HepG2 (cell line): ENCODE results near the gene LRRC45. TPM values are rescaled to one million over a fixed set of nuclear protein-coding genes. Genes with fewer than 3 reads are reported as not detected.

Experiments
- RBFOX2 ChIP-seq: fragments of 200-400 bp; formaldehyde crosslinking; IDR thresholded peaks from 2 replicates; pipeline ENCODE4 v1.6.1; 2017; ENCODE audit warnings: low read depth, mild to moderate bottlenecking, low read length
- TGIF2 ChIP-seq: IDR thresholded peaks from 2 replicates; pipeline ENCODE4 v1.6.1; 2016; ENCODE audit warnings: control low read depth, missing compliant biosample characterization
- ZBTB26 ChIP-seq: IDR thresholded peaks from 2 replicates; pipeline ENCODE4 v1.6.1; 2016; ENCODE audit warnings: missing compliant biosample characterization, missing genetic modification reagents, borderline replicate concordance
- ZFAT ChIP-seq: sonication (generic); formaldehyde crosslinking; conservative IDR thresholded peaks from 2 replicates; pipeline ENCODE4 v1.8.1; 2023; ENCODE audit warnings: missing genetic modification reagents, inconsistent platforms
- ZKSCAN1 ChIP-seq: fragments of 150-350 bp; IDR thresholded peaks from 2 replicates; pipeline ENCODE4 v1.6.1; 2014; ENCODE audit warnings: low read length
- ZNF350 ChIP-seq: sonication (generic); formaldehyde crosslinking; IDR thresholded peaks from 2 replicates; pipeline ENCODE4 v1.4.0; 2020; ENCODE audit warnings: mild to moderate bottlenecking, low read depth, missing genetic modification reagents, borderline replicate concordance
- ZNF605 ChIP-seq: sonication (generic); formaldehyde crosslinking; IDR thresholded peaks from 2 replicates; pipeline ENCODE4 v1.8.0; 2022; ENCODE audit warnings: mild to moderate bottlenecking, missing genetic modification reagents
- ZNF770 ChIP-seq: sonication (generic); formaldehyde crosslinking; IDR thresholded peaks from 2 replicates; pipeline ENCODE4 v1.5.0; 2020; ENCODE audit warnings: mild to moderate bottlenecking, missing genetic modification reagents
- polyA plus RNA-seq, 8 experiments: library from polyadenylated mRNA; depleted of rRNA in 3 of 8; stranded (reverse) in 7 of 8; unstranded in 1 of 8; fragments of >200 nt; fragmentation: Illumina TruSeq in 4 of 8; extraction: Trizol in 4 of 8; gene quantifications; 2 replicates each; pipeline versions ENCODE4 v1.2.1 to v1.2.3, GENCODE V29; 2011 to 2016; ENCODE audit warnings: low read depth in 4 of 8, missing spikeins in 1 of 8, mixed read lengths in 1 of 8; ENCODE audit not compliant: insufficient read depth in 1 of 8
- total RNA-seq, 5 experiments: library from RNA; depleted of rRNA; stranded (reverse); fragments of >200 nt; fragmentation: Illumina TruSeq; extraction: Trizol; gene quantifications; 2 replicates each; pipeline ENCODE4 v1.2.3, GENCODE V29; 2016; ENCODE audit warnings: low read depth in 1 of 5
- TF ChIP-seq, protein P1 (sequence below): sonication (generic); formaldehyde crosslinking; IDR thresholded peaks from 2 replicates; pipeline ENCODE4 v1.4.0; 2020; ENCODE audit warnings: mild to moderate bottlenecking, missing genetic modification reagents
- TF ChIP-seq, protein P2 (sequence below): sonication (generic); formaldehyde crosslinking; IDR thresholded peaks from 2 replicates; pipeline ENCODE4 v1.5.0; 2020; ENCODE audit warnings: missing genetic modification reagents, mild to moderate bottlenecking, borderline replicate concordance

LRRC45 gene
- total and polyA plus RNA-seq, 2 of the 13 experiments (the other 11 are each of a cell fraction or from before 2014, with no cell fraction given) = 11.6 to 48.1 TPM

- TF ChIP-seq ZNF770 (CRISPR knock-in tag) (peak; percentile 90), ZBTB26 (CRISPR knock-in tag) (peak; percentile 94), ZNF605 (peak; percentile 87), RBFOX2 (peak; percentile 97), ZKSCAN1 (no peak), ZFAT (no peak), ZNF350 (CRISPR knock-in tag) (peak; percentile 76), TGIF2 (CRISPR knock-in tag) (peak; percentile 96)
- TF ChIP-seq, protein P1, sequence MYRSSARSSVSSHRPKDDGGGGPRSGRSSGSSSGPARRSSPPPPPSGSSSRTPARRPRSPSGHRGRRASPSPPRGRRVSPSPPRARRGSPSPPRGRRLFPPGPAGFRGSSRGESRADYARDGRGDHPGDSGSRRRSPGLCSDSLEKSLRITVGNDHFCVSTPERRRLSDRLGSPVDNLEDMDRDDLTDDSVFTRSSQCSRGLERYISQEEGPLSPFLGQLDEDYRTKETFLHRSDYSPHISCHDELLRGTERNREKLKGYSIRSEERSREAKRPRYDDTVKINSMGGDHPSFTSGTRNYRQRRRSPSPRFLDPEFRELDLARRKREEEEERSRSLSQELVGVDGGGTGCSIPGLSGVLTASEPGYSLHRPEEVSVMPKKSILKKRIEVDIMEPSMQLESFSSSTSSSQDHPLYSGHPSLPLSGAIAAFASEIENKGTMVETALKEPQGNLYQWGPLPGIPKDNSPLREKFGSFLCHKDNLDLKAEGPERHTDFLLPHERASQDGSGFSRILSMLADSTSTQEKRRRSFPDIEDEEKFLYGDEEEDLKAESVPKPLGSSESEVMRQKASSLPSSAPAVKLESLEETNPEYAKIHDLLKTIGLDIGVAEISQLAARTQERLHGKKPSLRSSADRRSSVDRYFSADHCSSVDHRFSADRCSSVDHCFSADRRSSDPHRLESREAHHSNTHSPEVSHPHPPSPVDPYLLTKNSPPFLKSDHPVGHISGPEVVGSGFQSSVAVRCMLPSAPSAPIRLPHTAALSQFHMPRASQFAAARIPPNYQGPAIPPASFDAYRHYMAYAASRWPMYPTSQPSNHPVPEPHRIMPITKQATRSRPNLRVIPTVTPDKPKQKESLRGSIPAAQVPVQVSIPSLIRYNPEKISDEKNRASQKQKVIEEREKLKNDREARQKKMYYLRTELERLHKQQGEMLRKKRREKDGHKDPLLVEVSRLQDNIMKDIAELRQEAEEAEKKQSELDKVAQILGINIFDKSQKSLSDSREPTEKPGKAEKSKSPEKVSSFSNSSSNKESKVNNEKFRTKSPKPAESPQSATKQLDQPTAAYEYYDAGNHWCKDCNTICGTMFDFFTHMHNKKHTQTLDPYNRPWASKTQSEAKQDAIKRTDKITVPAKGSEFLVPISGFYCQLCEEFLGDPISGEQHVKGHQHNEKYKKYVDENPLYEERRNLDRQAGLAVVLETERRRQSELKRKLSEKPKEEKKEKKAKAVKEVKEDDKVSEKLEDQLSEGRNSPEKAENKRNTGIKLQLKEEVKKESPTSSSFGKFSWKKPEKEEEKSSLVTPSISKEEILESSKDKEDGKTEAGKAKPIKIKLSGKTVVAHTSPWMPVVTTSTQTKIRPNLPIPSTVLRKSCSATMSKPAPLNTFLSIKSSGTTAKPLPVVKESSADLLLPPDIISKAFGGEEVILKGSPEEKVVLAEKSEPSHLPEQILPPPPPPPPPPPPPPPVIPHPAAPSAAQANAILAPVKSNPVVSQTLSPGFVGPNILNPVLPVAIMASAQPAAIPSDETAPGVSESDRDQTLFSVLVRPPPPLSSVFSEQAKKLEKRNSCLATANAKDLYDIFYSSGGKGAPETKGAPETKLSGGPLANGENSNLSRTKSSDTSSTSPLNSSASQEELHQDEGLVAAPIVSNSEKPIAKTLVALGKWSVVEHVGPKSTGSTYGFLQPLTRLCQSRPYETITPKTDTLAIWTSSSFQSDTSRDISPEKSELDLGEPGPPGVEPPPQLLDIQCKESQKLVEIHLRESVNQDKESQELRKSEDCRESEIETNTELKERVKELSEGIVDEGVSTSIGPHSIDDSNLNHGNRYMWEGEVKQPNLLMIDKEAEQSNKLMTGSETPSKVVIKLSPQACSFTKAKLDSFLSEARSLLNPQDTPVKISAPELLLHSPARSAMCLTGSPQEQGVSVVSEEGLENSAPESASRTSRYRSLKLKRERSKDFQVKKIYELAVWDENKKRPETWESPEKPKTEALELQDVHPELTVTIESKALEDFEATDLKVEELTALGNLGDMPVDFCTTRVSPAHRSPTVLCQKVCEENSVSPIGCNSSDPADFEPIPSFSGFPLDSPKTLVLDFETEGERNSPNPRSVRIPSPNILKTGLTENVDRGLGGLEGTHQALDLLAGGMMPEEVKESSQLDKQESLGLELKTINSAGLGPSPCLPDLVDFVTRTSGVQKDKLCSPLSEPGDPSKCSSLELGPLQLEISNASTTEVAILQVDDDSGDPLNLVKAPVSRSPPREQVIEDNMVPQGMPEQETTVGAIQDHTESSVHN (CRISPR knock-in tag) = no peak
- TF ChIP-seq, protein P2, sequence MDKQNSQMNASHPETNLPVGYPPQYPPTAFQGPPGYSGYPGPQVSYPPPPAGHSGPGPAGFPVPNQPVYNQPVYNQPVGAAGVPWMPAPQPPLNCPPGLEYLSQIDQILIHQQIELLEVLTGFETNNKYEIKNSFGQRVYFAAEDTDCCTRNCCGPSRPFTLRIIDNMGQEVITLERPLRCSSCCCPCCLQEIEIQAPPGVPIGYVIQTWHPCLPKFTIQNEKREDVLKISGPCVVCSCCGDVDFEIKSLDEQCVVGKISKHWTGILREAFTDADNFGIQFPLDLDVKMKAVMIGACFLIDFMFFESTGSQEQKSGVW = no peak
Measured at GRCh38 chr17:82000803-82001570, 22.1 kb upstream of the LRRC45 start (continued).
